GM21423 (cell line): Measurements from ENCODE around the gene CARMIL1.

Source experiments
- ATAC-seq: cut with Tn5 transposase; IDR thresholded peaks from one replicate; pipeline ENCODE4 v1.9.1; 2021; ENCODE audit warnings: mild to moderate bottlenecking, moderate library complexity; ENCODE audit not compliant: unreplicated experiment

The CARMIL1 gene

DNA sequence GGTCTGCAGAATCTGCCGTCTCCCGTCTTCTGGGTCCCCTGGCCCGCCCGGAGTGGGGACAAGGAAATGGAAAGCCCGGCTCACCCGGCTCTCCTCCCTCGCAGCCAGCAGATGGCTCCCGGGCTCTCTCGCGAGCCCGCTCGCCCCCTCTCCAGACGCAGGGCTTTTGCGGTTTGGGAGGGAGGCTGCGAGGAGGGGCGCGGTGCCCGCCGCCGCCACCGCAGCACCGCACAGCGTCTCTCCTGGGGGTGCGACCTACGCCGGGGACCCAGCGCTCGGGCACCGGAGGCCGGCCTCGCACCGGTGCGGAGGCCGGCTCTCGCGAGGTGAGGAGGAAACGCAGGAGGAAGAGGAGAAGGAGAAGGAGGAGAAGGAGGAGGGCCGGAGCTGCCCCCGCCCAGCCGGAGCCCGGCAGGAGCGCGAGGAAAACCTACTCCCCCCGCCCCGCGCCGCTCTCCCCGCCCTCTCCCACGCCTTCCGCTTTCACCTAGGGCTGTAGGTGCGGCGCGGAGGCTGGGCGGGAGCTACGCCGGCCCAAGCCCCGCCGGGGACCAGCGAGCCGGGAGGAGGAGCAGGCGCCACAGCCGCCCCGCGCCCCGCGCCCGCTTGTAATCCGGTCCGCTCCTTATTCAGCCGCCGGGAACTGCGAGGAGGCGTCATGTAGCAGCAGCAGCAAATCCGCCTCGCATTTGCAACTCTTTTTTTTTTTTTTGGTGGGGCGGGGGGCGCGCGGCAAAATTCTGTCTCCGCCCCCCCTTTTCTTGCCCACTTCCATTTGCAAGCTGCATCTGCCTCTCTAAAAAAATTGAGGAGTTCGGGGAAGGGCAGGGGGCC lies at the start of gene CARMIL1:
TSS of gene CARMIL1 (plus strand) at position 461 of the 834 bp plus-strand sequence. CDS start 422 bp downstream, outside the sequence.
- ATAC-seq: peak; percentile 63

DNA sequence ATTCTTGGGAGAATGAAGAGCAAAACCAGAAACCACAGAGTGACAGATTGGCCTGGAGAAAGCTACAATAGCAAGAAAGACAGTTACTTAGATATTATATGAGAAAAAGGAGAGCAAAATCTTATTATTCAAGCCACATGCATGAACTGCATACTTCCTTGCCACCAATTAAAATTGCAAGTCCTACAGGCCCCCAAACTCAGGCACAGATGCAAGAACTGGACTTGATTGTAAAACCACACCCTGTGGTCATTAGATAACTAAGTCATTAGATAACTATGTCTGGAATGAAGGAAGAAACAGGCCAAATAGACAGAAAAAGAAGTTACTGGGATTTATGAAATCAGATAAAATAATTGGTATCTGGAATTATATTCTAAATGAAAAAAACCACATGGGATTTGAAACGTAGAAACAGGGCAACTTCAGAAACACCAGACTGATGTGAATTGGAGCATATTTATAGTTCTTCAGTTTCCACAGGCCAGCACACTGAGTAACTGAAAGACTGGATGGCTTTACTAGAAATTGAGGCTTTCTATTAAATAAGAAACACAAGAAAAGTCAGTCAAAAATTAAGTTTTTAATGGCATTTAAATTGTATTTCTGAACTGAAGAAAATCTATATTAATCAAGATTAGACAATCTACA lies 49.4 kb upstream of the CARMIL1 start:
- no peak for ATAC-seq

DNA sequence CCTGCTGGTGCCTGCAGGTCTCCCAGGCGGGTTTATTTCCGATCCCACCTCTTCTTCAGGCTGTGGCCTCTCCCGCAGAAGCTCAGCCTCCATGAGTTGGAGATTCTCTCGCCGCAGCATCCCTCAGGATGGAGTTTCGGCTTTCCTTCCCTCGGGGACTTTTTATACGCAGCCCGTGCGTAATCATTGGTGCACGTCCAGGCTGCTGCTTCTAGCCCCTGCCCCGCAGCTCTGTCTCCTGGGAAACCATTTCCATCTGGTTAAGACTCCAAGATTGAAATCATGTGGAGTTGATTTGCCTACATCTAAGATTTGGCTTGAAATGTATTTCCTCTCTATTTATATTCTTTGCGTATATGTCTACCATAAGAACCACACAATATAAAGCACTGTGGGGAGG lies 46.7 kb upstream of the CARMIL1 start:
- no peak for ATAC-seq

DNA sequence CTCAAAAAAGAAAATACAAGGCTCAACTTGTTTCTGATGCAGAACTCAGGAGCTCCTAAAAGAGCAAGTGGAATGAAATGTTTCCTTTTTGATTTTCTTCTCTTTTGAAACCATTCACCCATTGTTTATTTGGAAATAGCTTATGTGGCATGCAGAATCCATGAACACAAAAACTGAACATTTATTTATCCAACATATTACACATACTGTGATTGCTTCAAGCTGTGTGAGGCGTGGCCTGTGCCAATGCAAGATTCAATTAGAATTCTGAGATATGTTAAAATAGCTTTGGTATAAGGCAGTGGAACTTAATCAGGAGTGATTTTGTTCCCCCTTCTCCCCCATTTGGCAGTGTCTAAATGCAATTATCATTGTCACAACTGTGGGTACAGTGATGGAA lies 45.9 kb upstream of the CARMIL1 start:
- no peak for ATAC-seq

DNA sequence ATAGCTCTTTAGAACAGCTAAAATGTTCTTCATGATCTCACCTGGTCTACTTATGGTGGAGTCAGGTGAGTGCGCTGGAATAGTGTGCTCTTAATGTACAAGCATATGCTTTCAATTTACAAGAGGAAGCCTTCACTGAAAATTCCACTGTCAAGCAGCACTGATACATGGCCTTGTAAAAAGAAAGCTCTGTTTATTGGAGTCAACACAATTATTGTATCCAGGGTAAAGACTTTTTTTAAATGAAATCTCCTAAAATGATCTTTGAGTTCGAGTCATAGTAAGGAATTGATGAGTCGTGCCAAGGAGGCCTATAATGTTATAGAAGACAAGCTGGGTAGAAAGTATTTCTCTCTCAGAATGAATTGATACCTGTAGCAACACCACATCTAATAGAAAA lies 41.6 kb upstream of the CARMIL1 start:
- ATAC-seq: no peak

DNA sequence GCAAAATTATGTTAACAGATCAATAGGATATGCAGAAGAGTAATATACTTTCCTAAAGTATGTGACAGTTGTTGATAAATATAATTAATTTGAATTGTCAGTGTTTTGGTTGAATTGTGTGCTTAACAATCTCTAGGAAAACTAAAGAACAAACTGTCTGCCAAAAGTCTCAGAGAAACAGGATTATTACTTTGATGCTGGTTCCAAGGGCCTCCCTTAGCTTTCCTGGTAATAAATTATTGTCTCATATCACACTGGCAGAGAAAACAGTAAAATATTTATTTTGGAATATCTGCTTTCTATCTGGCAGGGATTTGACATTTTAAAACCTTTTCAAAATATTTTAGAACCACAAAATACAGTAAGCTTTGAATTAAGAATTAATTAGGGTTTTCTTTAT lies 40.1 kb upstream of the CARMIL1 start:
- ATAC-seq: no peak

DNA sequence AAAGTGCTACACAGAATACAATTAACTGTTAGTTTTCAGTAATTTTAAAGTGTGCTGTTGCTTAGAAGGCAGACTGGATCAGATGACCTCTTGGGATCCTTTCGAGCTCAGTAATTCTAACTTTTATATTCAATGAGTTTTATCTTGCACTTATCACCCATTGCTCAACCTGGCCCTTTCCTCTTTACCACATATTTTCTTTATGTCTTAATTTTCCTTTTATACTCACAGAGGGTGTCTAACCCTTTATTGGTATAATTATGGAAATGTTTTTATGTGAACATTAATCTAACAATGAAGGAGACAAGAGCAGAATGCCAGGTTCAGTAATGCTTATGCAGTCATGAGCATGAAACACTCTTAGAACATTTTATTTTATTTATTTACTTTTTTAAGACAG lies 39.7 kb upstream of the CARMIL1 start:
- no peak for ATAC-seq

DNA sequence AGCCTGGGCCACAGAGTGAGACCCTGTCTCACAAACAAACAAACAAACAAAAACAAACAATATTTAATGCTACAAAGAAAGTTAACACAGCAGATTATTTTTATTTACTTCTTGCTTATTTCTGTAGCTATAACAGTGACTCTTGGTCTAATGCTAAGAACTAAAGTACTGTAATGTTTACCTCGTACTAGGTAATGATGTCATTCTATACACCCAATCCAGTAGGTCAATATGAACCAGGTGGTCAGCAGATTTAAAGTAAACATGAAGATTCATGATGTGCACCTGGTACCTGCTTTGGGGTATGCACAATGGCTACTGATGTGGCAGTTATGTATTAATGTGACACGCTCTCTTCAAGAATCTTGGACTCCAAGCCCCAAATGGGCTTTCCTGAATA lies 36.6 kb upstream of the CARMIL1 start:
- no peak for ATAC-seq

DNA sequence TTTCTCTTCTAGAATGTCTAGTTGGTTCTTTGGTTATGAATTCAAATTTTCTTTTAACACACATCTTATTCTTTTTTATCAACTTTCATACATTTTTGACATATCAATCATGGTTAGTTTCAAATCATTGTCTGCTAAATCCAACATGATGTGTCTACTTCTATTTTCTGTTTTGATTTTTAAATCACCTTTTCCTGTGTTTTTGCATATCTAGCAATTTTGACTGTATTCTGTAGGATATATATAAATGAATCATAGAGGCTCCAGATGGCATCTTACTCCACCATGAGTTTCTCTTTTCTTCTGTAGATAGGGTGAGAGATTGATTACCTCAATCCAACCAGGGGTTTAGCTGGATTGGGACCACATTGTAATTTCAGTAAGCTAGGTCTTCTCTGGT lies 34.3 kb upstream of the CARMIL1 start:
- no peak for ATAC-seq

DNA sequence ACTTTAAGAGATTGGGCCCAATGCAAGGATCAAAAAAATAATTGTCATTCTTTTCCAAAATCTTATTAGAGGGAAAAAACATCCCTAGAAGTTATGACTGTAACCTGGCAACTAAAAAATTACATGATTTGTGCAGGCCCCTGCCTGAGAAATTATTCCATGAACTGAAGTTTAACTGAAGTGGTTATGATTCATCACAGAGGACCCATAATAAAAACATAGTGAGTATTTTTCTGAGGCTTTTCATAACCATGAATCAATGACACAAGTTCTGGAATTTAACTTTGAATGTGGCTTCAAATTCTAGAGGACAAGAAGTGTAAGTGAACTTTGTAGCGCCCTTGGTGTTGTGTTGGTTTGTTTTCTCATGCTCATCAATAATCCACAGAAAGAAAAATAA lies 31.1 kb upstream of the CARMIL1 start:
- no peak for ATAC-seq

DNA sequence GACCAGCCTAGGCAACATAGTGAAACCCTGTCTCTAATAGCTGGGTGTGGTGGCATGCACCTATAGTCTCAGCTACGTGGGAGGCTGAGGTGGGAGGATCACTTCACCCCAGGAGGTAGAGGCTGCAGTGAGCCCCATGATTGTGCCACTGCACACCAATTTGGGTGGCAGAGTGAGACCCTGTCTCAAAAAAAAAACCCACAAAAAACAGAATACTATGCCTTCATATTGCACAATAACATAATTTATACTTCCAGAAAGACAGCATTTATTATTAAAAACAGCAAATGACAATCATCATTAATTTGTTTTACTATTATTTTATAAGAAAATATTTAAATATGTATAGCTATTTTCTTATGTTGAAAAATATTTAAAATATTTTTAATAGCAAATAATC lies 30.0 kb upstream of the CARMIL1 start:
- no peak for ATAC-seq

DNA sequence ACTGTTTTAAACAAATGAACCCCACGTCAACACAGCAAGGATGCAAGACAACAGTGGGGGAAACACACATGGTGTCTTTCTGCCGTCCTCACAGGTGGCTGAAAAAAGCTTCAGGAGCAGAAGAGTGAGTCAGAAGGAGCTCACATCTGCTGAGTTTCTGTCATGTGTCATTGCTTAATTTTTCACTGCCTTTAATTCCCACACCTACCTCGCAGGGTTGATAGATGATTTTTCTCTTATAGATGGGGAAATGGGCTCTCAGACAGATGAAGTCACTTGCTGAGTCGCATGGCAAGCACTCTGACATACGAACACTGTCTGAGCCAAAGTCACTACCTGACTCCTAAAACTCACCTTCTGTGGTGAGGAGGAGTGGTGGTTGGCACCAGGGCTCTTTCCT lies 28.3 kb upstream of the CARMIL1 start:
- ATAC-seq: peak; percentile 67

DNA sequence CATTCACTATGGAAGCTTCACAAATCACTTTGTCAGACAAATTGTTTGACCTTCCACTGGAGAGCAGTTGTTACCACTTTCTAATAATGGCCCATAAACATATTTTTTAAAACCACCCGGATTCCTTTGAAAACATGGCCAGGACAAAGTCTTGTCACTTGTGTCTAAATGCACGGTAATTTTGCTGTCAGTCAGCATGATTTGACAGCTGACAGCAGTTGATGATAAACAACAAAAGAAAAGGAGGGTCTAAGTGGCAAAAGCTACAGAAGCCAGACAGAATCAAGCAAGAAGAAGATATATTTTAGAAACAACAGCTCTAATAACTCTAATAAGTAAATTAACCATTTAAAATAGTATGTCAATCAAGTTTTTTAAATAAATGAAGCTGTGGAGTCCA lies 27.7 kb upstream of the CARMIL1 start:
- ATAC-seq: no peak

DNA sequence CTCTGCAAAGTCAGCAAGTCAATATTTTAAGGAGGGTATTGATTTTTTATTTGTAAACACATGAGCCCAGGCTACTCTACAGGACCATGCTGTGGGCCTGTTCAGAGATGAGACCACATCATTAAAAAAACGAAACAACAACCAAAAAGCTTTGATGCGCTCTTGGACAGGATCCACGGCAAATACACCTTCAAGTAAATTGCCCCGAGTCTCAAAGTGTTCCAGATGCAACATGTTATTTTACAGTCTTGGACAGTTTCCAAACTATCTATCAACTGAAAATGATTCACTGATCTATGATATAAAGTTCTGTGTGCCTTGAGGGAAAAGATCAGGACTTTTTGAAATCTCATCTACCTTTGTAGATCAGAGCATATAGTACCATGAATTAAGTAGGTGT lies 25.8 kb upstream of the CARMIL1 start:
- ATAC-seq: no peak

DNA sequence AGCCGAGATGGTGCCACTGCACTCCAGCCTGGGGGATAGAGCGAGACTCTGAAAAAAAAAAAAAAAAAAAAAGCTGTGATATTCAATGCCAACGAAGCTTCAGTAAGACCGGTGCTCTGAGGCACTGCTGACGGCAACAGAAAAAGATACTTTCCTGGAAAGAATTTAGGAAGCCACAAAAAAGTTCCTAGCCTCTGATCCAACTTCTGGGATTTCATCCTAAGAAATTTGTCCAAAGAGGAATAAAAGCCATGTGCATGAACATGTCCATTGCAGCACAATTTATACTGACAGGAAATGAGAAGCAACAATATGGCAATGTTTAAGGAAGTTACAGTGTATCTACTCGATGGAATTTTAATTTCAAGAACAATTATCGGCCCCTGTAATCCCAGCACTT lies 24.5 kb upstream of the CARMIL1 start:
- ATAC-seq: no peak

DNA sequence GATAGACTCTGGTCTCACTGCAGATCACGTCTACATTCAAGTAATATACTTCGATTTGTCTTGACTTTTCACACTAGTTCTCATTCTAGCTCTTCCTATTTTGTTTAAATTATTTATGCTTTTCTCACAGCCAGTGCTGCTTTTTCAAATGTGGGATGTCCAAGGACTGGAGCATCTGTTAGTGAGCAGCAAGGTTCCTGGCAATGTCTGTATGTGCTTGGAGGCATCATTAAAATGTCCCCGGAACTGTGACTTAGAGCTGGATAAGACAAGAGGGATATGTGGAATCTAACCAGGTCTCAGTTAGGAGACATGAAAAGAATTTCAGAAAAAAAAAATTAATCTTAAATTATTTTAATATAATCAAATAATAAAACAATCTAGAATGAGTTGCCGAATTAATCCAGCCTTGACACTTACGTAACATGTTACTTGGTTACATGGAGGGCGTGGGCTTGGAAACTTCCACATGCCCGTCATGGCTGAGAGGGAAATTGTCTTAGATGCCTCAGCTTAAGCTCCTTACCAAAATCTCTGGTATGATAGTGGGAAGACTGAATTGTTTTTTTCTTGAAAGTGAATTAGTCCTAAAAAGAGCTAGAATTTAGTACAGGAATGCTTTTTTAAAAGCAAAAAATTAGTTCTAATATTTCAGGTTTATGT lies 21.4 kb upstream of the CARMIL1 start:
- no peak for ATAC-seq

DNA sequence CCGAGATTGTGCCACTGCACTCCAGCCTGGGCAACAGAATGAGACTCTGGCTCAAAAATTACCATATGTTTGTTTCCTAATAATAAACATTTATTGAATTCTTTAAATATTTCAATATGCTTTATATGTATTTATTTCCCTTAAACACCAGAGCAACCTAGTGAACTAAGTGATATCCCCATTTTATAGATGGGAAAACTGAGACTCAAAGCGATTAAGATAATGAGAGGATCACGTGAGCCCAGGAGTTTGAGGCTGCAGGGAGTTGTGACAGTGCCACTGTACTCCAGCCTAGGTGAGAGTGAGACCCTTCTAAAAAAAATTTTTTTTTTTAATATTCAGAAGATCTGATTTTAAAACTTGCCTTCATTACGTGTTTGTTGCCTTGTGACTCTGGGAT lies 19.4 kb upstream of the CARMIL1 start:
- no peak for ATAC-seq

DNA sequence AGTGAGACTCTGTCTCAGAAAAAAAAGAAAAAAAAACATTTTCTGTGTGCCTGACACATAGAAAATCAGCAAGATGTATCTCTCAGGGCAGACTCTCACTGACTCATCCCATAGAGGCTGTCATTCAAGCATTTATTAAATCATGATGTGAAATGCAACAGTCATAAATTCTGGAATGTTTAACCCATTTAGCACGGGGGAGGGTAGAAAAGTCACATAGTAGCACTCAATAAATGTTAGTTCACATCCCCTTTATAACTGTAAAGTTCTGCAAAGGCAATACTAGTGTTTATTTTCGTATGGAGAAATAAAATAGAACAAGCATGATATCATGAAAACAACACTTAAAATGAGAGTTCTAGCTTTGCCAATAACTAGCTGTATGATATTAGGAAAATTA lies 15.5 kb upstream of the CARMIL1 start:
- ATAC-seq: no peak

DNA sequence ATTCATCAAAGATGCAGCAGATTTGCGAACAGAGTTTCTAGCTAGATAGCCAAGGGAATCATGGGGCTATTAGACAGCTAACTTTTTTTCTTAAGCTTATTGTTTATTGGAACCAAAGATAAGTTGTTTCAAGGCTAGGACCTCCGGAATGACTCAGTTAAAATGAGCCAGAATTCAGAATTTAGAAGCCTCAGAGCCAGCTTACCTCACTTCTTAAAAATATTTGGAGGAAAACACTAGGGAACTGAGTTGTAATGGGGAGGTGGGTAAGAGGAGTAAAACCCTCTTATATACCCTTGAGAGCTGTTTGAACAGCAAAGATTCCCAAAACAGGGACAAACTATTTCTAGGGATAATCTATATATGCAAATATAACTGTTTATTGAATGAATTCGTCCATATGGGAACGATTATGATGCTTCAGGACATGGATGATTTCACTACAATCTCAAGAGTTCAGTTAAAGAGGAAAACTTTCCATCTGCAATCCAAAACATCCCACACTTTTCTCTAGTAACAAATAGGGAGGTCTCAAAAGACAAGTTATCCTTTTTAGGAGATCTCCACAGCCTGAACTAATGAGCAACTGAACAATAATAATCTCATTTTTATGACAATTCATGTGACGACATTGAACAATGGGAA lies 12.6 kb upstream of the CARMIL1 start:
- ATAC-seq: no peak

DNA sequence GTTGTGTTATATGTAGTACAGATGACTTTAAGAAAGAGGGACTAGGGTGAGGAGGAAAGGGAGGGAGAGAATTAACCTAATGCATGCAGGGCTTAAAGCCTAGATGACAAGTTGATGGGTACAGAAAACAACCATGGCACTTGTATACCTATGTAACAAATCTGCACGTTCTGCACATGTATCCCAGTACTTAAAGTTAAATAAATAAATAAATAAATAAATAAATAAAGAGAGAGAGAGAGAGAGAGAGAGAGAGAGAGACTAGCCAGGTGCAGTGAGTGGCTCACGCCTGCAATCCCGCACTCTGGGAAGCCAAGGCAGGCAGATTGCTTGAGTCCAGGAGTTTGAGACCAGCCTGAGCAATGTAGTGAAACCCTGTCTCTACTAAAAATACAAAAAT lies 11.5 kb upstream of the CARMIL1 start:
- ATAC-seq: no peak

DNA sequence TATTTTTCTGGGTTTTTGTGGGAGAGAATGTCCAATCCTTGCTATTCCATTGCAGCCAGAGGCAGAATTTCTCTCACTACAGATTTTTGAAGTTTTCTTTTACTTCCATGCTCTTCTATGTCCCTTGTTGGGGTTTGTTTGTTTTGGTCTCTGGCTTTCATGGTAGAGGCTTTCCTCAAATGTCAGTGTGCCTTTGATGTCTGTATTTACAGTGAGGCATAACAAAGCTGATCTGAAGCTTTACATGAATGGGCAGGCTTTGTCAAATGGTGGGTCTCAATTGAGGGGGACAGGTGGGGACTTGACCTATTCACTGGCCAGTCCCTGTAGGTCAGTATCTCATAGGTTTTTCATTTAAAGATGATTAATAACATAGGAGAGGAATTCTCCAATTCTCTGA lies 8.6 kb upstream of the CARMIL1 start:
- ATAC-seq: no peak

DNA sequence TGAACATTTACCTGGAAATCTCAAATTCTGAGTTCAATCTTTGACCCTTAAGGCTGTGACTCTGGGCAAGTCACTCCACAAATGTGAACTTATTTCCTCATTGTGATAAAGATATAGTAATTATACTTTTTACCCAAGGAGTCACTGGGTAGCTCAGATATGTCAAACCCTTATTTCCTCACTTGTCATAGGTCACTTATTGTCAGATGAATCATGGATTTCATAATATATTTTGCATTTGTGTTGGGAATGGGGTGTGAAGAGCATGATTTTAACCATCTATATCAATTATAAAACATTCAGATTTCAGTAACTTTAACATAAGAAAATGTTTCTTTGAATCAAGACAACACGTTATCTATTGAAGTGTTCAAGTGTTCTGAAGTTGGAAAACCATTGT lies 3.7 kb upstream of the CARMIL1 start:
- ATAC-seq: no peak
